Mononuclear cell (primary cell): ENCODE results near the gene CRADD. TPM values are rescaled to one million over a fixed set of nuclear protein-coding genes. Genes with fewer than 3 reads are reported as not detected.
"Not testable (repeated sequence)": the region's sequence is repeated elsewhere in the genome, so short reads cannot be mapped to it uniquely, and the experiment has no call there.

Experiments used
- H3K27me3 ChIP-seq: 2 replicates; pipeline ENCODE4 v1.6.0; 2011; ENCODE audit warnings: low read length, control low read depth; ENCODE audit not compliant: insufficient read depth
- H3K4me1 ChIP-seq: 2 replicates; pipeline ENCODE4 v1.5.1; 2011; ENCODE audit warnings: mild to moderate bottlenecking, low read length, control low read depth; ENCODE audit not compliant: insufficient read depth
- H3K4me3 ChIP-seq: 2 replicates; pipeline ENCODE4 v1.5.1; 2011; ENCODE audit warnings: mild to moderate bottlenecking, low read length, moderate library complexity
- H3K9me3 ChIP-seq: 2 replicates; pipeline ENCODE4 v1.5.1; 2011; ENCODE audit warnings: low read depth, mild to moderate bottlenecking, control low read depth, low read length
- total RNA-seq: library from RNA; depleted of rRNA; stranded (reverse); fragments of >200 nt; gene quantifications from one replicate; pipeline ENCODE4 v1.2.3, GENCODE V29; 2012

Gene CRADD
- total RNA-seq, 1 donor: 7.5 TPM

DNA sequence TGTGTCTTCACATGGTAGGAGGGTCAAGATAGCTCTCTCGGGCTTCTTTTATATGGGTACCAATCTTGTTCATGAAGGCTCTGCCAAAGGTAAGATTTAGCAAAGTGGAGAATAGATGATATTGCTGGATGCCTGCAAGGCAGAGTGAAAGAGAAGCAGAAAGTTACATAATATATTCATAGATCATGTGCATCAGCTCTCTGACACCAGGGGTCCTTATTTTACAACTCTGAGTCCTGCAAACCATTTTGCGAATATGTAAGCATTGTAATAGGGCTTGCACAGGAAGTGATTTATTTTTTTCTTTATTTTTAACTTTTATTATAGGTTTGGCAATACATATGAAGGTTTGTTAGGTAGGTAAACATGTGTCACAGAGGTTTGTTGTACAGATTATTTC lies 31.8 kb downstream of the CRADD start:
- Histone ChIP-seq H3K9me3 (no peaks in the 10 kb centered on the region), H3K4me1 (no peaks in the 10 kb centered on the region), H3K4me3 (no peak overlapping the region), H3K27me3 (no peaks in the 10 kb centered on the region)

DNA sequence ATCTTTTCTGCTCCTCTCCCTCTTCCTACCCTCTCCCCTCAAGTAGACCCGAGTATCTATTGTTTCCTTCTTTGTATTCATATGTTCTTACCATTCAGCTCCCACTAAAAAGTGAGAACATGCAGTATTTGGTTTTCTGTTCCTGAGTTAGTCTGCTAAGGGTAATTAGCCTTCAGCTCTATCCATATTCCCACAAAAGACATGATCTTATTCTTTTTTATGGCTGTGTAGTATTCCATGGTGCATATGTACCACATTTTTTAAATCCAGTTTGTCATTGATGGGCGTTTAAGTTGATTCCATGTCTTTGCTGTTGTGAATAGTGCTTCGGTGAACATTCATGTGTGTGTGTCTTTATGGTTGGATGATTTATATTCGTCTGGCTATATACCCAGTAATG lies 32.2 kb downstream of the CRADD start:
- Histone ChIP-seq H3K4me1 (no peaks in the 10 kb centered on the region), H3K9me3 (no peaks in the 10 kb centered on the region), H3K4me3 (no peak overlapping the region), H3K27me3 (no peaks in the 10 kb centered on the region)

DNA sequence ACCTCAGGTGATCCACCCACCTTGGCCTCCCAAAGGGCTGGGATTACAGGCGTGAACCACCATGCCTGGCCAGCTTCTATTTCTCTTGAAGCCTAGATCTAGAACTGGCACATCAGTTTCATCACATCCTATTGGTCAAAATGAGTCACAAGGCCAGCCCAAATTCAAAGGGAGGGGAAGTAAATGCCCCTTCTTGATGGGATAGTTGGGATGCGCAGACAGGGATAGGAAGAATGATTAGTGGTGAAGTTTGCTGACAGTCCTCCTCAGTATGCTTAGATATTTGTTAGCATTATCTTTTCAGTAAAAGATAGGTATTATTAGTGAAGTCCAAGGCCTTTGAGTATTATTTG lies 33.4 kb downstream of the CRADD start:
- Histone ChIP-seq H3K9me3 (no peaks in the 10 kb centered on the region), H3K27me3 (no peaks in the 10 kb centered on the region), H3K4me3 (no peak overlapping the region), H3K4me1 (no peaks in the 10 kb centered on the region)

DNA sequence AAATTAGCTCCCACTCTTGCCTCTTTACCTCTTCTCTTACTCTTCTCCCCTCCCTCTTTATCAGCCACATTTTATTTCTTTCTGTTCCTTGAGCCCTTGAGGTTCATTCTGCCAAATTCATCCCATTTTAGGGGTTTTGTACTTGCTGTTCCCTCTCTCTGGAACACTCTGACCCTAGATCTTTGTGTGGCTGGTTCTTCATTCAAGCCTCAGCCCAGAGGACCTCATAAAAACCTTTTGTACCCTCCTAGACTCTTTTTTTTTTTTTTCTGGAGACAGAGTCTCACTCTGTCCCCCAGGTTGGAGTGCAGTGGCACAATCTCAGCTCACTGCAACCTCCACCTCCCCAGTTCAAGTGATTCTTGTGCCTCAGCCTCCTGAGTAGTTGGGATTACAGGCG lies 34.3 kb downstream of the CRADD start:
- H3K4me3 ChIP-seq, H3K27me3 ChIP-seq, H3K9me3 ChIP-seq, H3K4me1 ChIP-seq: not testable (repeated sequence)

DNA sequence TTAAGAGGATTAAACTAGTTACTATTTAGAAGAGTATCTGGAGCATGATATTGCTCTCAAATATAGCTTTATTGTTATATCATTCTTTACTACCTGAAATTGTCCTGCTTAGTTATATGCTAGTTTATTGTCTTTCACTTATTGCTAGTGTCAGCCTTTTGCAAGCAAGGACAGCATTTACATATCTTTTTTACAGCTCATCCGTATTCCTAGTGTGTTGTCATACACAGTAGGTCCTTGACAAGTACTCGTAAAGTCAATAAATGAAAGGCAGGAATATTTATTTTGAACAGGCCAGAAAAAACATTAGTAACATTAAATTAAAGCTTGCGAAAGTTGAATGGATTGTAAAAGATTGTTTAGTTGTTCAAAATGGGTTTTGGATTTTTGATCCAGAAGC lies 35.0 kb downstream of the CRADD start:
- no peaks in the 10 kb centered on the region for H3K4me1 ChIP-seq
- no peak overlapping the region for H3K4me3 ChIP-seq
- H3K9me3 ChIP-seq: no peaks in the 10 kb centered on the region
- H3K27me3 ChIP-seq: no peaks in the 10 kb centered on the region

DNA sequence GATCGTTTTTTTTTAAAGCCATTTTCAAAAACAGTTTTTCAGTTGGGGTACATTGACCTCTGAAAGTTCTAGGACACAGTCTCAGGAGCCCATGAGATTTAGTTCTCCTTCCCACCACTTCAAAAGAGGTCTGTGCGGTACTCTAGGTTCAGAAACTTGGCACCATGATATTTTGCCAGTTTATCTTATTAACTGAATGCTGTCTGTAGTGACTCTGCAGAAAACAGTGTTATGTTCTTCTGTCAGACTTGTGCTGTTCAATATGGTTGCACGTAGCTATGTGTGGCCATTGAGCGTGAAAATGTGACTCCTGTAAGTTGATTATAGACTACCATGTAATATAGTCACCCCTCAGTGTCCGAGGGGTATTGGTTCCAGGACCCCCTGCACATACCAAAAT lies 35.9 kb downstream of the CRADD start:
- no peaks in the 10 kb centered on the region for H3K4me1 ChIP-seq
- H3K4me3 ChIP-seq: no peak overlapping the region
- H3K27me3 ChIP-seq: no peaks in the 10 kb centered on the region
- H3K9me3 ChIP-seq: no peaks in the 10 kb centered on the region

DNA sequence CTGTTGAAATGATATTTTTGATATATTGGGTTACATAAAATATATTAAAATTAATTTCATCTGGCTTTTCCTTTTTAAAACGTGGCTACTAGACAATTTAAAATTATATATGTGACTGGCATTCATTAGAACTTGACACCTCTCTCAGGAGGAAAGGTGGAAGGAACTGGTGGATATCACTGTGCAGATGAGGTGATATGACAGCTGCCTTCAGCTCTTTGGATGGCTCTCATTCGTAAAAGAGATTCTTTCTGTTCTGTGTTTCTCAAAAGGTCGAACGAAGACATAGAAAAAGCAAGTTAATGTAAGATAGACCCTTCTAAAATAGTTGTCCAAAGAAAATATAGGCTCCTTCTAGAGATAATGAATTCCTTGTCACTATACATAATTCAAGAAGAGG lies 36.6 kb downstream of the CRADD start:
- H3K27me3 ChIP-seq: no peaks in the 10 kb centered on the region
- H3K4me1 ChIP-seq: no peaks in the 10 kb centered on the region
- H3K4me3 ChIP-seq: no peak overlapping the region

DNA sequence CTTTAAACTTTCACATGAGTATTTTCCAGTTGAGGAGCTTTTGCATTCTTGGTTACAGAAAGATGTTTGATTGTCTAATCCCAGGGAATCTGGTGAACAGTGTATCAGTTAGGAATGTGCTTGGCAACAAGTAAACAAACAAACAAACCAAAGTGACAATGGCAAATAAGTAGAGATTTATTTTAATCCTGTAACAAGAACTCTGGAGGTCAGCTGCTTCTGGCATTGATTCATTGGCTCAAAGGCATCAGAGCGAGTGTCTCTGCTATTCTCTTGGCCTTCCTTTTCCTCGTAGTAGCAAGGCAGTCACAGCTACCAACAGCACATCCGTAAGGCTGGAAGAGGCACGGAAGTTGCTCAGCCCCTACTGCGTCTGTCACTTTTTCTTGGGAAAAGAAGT lies 37.2 kb downstream of the CRADD start:
- no peaks in the 10 kb centered on the region for H3K9me3 ChIP-seq
- no peaks in the 10 kb centered on the region for H3K27me3 ChIP-seq
- no peak overlapping the region for H3K4me3 ChIP-seq
- H3K4me1 ChIP-seq: no peaks in the 10 kb centered on the region

More for the DNA sequence above, 36.6 kb downstream of the CRADD start:
- H3K9me3 ChIP-seq: no peaks in the 10 kb centered on the region

DNA sequence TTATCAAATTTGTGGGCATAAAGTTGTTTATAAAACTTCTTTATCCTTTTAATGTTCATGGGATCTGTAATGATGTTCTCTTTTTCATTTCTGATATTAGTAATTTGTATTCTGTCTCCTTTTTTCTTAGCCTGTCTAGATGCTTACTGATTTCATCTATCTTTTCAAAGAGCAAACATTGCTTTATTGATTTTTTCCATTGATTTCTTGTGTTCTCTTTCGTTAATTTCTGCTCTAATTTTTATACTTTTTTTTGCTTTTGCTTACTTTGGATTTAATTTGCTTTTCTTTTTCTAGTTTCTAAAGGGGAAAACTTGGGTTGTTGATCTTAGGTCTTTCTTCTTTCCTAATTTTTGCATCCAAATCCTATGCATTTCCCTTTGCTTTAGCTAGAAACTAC lies 42.5 kb downstream of the CRADD start:
- peaks cover 11% of the 10 kb centered on the region for H3K9me3 ChIP-seq
- H3K4me3 ChIP-seq: no peak overlapping the region
- no peaks in the 10 kb centered on the region for H3K4me1 ChIP-seq
- no peaks in the 10 kb centered on the region for H3K27me3 ChIP-seq

DNA sequence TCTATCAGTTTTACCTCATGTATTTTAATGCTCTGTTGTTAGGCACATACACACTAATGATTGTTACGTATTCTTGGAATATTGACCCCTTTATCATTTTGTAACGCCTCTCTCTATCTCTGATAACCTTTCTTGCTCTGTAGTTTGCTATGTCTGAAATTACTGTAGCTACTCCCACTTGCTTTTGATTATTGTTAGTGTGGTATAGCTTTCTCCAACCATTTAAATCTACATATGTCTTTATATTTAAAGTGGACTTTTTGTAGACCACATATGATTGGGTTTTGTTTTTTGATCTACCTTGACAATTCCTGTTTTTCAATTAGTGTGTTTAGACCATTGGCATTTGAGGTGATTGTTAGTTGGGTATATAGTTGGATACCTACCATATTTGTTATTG lies 43.4 kb downstream of the CRADD start:
- Histone ChIP-seq H3K27me3 (no peaks in the 10 kb centered on the region), H3K4me1 (no peaks in the 10 kb centered on the region), H3K9me3 (peaks cover 11% of the 10 kb centered on the region), H3K4me3 (no peak overlapping the region)

DNA sequence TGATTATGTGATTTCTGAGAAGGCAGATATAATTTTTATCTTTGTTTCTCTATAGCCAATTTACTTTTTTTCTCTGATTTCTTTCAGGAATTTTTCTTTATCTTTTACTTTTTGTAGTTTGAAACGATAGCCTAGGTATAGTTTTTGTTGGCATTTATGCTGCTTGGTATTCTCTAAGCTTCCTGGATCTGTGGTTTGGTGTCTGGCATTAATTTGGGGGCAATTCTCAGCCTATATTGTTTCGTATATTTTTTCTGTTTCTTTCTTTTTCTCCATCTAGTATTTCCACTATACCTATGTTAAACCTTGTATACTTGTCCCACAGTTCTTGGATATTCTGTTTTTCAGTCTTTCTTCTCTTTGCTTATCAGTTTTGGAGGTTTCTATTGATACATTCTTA lies 45.0 kb downstream of the CRADD start:
- H3K4me1 ChIP-seq: no peaks in the 10 kb centered on the region
- H3K27me3 ChIP-seq: no peaks in the 10 kb centered on the region
- no peak overlapping the region for H3K4me3 ChIP-seq
- H3K9me3 ChIP-seq: peaks cover 11% of the 10 kb centered on the region

DNA sequence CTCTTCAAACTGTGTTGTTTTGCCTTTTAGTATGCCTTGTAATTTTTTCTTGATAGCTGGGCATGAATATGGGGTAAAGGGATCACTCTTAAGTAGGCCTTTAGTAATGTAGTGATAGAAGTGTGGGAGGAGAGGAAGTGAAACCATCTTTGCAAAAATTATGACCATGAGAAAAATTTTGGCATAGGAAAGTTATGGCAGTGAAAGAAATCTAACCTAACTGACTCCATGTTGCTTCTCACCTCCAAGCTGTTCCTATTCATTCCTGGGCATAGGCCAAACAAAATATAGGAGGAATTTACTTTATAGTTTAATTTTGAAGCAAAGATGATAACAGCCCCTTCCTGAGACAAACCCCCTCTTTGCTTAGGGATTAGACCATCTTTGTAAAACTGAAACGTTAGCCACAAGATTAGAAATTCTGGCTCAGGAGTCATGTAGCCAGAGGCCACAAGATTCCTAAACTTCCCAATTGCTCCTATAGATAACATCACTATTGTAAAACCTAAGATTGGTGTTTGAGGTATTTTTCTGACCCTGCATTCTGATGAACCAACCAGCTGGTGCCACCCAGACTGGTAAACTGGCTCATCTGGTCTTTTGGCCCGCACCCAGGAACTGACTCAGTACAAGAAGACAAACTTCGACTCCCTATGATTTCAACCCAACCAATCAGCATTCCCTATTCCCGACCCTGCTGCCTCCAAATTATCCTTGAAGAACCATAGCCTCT lies 45.8 kb downstream of the CRADD start:
- Histone ChIP-seq H3K9me3 (peaks cover 11% of the 10 kb centered on the region), H3K4me1 (no peaks in the 10 kb centered on the region)

DNA sequence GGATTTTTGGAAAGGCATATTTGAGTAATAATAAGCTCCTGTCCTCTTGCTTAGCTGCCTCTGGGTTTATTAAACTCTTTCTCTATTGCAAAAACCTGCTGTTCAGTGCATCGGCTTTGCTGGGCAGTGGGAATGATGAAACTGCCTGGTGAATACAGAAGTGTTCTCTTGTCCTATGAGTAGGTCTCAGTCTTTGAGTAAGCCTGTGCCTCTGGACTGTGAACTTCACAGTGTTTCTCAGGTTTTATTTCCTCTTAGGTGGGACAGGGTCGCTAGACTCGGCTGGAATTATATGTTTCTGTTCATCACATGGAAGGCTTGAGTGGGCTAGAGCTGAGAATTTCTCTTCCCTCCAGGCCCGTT lies 46.4 kb downstream of the CRADD start:
- no peak overlapping the region for H3K4me3 ChIP-seq
- no peaks in the 10 kb centered on the region for H3K27me3 ChIP-seq
- H3K4me1 ChIP-seq: no peaks in the 10 kb centered on the region
- H3K9me3 ChIP-seq: peaks cover 11% of the 10 kb centered on the region

More for the DNA sequence above, 45.8 kb downstream of the CRADD start:
- Histone ChIP-seq H3K27me3 (no peaks in the 10 kb centered on the region), H3K4me3 (no peak overlapping the region)

DNA sequence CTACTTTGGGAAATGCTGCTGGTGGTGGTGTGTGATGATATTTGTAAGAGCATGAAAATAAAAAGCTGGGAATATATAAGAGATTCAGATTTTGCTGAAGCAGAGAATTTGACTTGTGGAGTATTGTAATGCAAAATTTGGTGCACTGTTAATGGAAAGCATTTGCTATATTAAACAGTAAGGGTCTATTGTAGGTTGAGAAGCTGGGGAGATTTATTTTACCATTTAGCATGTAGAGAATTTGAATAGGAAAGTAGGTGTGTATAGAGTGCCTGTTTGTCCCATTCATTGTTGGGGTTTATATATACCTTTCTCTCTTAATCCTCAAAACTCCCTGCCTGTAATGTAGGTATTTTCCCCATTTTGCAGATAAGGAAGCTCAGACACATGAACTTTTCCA lies 48.4 kb downstream of the CRADD start:
- no peaks in the 10 kb centered on the region for H3K27me3 ChIP-seq
- H3K9me3 ChIP-seq: peaks cover 2% of the 10 kb centered on the region

DNA sequence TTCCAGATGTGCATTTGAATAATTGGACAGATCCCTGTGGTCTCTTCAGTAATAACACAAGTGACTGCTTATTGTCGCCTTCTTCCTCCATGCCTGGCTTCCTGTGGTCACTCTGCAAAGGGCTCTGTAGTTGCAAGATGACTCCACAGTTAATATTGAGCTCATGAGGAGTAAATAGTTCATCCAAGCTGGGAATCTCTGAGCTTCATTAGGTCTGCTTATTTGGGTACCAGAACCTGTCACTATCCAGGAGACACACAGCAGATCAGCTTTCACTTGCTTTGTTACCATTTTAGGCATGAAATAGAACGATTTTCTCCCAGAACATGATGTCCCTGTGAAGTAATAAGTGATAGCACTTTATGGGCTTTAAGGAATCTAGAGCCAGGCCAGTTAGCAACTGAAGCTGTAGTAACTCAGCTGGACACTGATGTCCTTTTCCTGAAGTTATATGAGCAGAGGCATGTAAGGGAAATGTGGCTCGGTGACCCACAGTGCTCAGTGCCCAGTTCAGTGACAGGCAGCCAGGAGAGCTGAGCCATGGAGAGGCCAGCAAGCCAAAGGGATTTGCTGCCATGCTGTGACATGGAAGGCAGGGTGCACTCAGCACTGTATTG lies 50.1 kb downstream of the CRADD start:
- no peak overlapping the region for H3K4me3 ChIP-seq
- no peaks in the 10 kb centered on the region for H3K9me3 ChIP-seq
- H3K27me3 ChIP-seq: no peaks in the 10 kb centered on the region
- no peaks in the 10 kb centered on the region for H3K4me1 ChIP-seq

More for the DNA sequence above, 48.4 kb downstream of the CRADD start:
- no peak overlapping the region for H3K4me3 ChIP-seq
- no peaks in the 10 kb centered on the region for H3K4me1 ChIP-seq

DNA sequence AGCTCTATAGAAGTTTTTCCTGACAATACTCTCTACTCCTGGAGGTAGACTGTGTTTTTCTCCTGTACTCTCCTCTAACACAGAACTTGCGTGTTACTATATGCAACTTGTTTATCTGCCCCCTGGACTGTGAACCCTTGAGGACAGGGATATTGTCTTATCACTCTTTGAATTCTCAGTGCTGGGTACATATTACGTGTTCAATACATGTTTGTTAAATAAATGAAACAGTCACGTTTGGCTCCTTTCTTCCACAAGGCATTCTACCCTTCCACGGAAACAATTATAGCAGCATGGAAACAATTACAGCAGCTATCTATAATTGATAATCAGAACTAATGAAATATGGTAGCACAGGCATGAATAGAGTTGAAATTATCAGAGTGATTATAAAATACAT lies 50.7 kb downstream of the CRADD start:
- no peaks in the 10 kb centered on the region for H3K27me3 ChIP-seq
- no peaks in the 10 kb centered on the region for H3K9me3 ChIP-seq
- no peaks in the 10 kb centered on the region for H3K4me1 ChIP-seq
- H3K4me3 ChIP-seq: no peak overlapping the region
